ENCODE data around the gene SNED1. TPM values are rescaled to one million over a fixed set of nuclear protein-coding genes. Genes with fewer than 3 reads are reported as not detected.
A peak's percentile ranks its signal among the peaks of the same experiment; 100 is the strongest.

Gene SNED1
- total and polyA plus RNA-seq, 8 donors: 2.0 to 106 (median 16.0) TPM

- 94 to 96% (median 95%) methylated on average over 7 to 8 of the region's 8 CpGs for WGBS, 5 donors
Observed at GRCh38 chr2:241053576-241054251, 55.3 kb downstream of the SNED1 start.

GRCh38 chr2:241061275-241061674 is 62.9 kb downstream of the SNED1 start:
- H3K36me3 ChIP-seq: peaks cover 0 to 16% (median 10%) of the 10 kb centered on the region in 4 donors
- no peak overlapping the region for H3K4me3 ChIP-seq
- H3K27me3 ChIP-seq: peaks cover 0 to 26% (median 0%) of the 10 kb centered on the region in 3 donors
- peaks cover 0 to 17% (median 14%) of the 10 kb centered on the region in 4 donors for H3K4me1 ChIP-seq
- TF ChIP-seq POLR2AphosphoS5 (IDR thresholded peaks at IDR 0.05): no peak
- TF ChIP-seq EP300 (IDR thresholded peaks at IDR 0.05): no peak
- TF ChIP-seq POLR2A (IDR thresholded peaks at IDR 0.05): no peak
- no peak for TF ChIP-seq CTCF (IDR thresholded peaks at IDR 0.05)
- 76 to 87% (median 78%) methylated on average over 6 of the region's 6 CpGs for WGBS, 5 donors
- H3K9me3 ChIP-seq: no peaks in the 10 kb centered on the region
- H3K27ac ChIP-seq: no peak overlapping the region
- intact Hi-C loops (cut with DNase I; ENCODE audit: low total_unique reads): no loop called here
- no peak for DNase-seq

More at GRCh38 chr2:241053576-241054251, 55.3 kb downstream of the SNED1 start:
- H3K27ac ChIP-seq: no peak overlapping the region
- peaks cover 0 to 60% (median 46%) of the 10 kb centered on the region in 4 donors for H3K36me3 ChIP-seq
- peak in 1 of 2 donors; percentile 0 for DNase-seq
- no peaks in the 10 kb centered on the region for H3K4me1 ChIP-seq
- H3K9me3 ChIP-seq: no peaks in the 10 kb centered on the region
- H3K4me3 ChIP-seq: no peak overlapping the region
- H3K27me3 ChIP-seq: no peaks in the 10 kb centered on the region
- intact Hi-C loops (cut with DNase I; ENCODE audit: low total_unique reads): no loop called here
- TF ChIP-seq CTCF (IDR thresholded peaks at IDR 0.05): no peak
- no peak for TF ChIP-seq POLR2A (IDR thresholded peaks at IDR 0.05)
- no peak for TF ChIP-seq EP300 (IDR thresholded peaks at IDR 0.05)
- no peak for TF ChIP-seq POLR2AphosphoS5 (IDR thresholded peaks at IDR 0.05)

GRCh38 chr2:241062389-241063092 is 64.1 kb downstream of the SNED1 start:
- Histone ChIP-seq H3K27ac (no peak overlapping the region), H3K9me3 (no peaks in the 10 kb centered on the region), H3K27me3 (peaks cover 0 to 26% (median 0%) of the 10 kb centered on the region in 3 donors), H3K4me3 (no peak overlapping the region), H3K4me1 (peaks cover 0 to 17% (median 14%) of the 10 kb centered on the region in 4 donors), H3K36me3 (peaks cover 0 to 28% (median 19%) of the 10 kb centered on the region in 4 donors)
- TF ChIP-seq CTCF (IDR thresholded peaks at IDR 0.05) (no peak), POLR2AphosphoS5 (IDR thresholded peaks at IDR 0.05) (no peak), EP300 (IDR thresholded peaks at IDR 0.05) (no peak), POLR2A (IDR thresholded peaks at IDR 0.05) (no peak)
- no peak for DNase-seq
- WGBS, 5 donors: 74 to 86% (median 81%) methylated on average over 15 of the region's 15 CpGs
- intact Hi-C loops (cut with DNase I; ENCODE audit: low total_unique reads): no loop called here

GRCh38 chr2:241063093-241063551 is 64.7 kb downstream of the SNED1 start:
- 44 to 54% (median 50%) methylated on average over 12 to 13 of the region's 13 CpGs for WGBS, 5 donors
- Histone ChIP-seq H3K27me3 (peaks cover 0 to 26% (median 0%) of the 10 kb centered on the region in 3 donors), H3K4me3 (peak overlapping the region in 1 of 4 donors; percentile 34), H3K36me3 (peaks cover 0 to 34% (median 24%) of the 10 kb centered on the region in 4 donors), H3K9me3 (no peaks in the 10 kb centered on the region), H3K4me1 (peaks cover 0 to 17% (median 14%) of the 10 kb centered on the region in 4 donors), H3K27ac (no peak overlapping the region)
- no peak for TF ChIP-seq POLR2AphosphoS5 (IDR thresholded peaks at IDR 0.05)
- no peak for TF ChIP-seq CTCF (IDR thresholded peaks at IDR 0.05)
- no peak for DNase-seq
- intact Hi-C loops (cut with DNase I; ENCODE audit: low total_unique reads): no loop called here
